ENCODE results near the gene ESYT1.

- TF ChIP-seq EZH2 (IDR thresholded peaks at IDR 0.05; ENCODE audit: borderline replicate concordance, low read depth, low read length, poor library complexity, severe bottlenecking) = no peak
- TF ChIP-seq CTCF (conservative IDR thresholded peaks at IDR 0.05; ENCODE audit: low read depth, low read length) = no peak
Measured at GRCh38 chr12:56154818-56155217, 26.8 kb downstream of the ESYT1 start.

Measured in A673 (cell line).